Aorta (tissue), 5 donors: Measurements from ENCODE around the gene NUDT19. TPM values are rescaled to one million over a fixed set of nuclear protein-coding genes. Genes with fewer than 3 reads are reported as not detected.
"Not testable (repeated sequence)": the region's sequence is repeated elsewhere in the genome, so short reads cannot be mapped to it uniquely, and the experiment has no call there.

Source experiments
- ATAC-seq: fragments of 200-7000 bp; cut with Tn5 transposase; one replicate; pipeline ENCODE4 v1.9.1; 2022; ENCODE audit warnings: moderate library complexity; ENCODE audit not compliant: low FRiP score
- DNase-seq, 2 donors: peaks; one replicate each; pipeline ENCODE4 v3.0.0-alpha.2; 2020
- H3K27ac ChIP-seq, 2 donors: one replicate each; pipeline ENCODE4 v1.5.1; 2013; ENCODE audit warnings: low read length in 2 of 2, mild to moderate bottlenecking in 2 of 2, moderate library complexity in 2 of 2, control low read depth in 1 of 2, inconsistent platforms in 1 of 2, low read depth in 1 of 2
- H3K27me3 ChIP-seq, 2 donors: one replicate each; pipeline ENCODE4 v1.6.1; 2013; ENCODE audit warnings: control low read depth in 1 of 2, low read length in 1 of 2, mild to moderate bottlenecking in 1 of 2, moderate library complexity in 1 of 2; ENCODE audit not compliant: insufficient read depth in 2 of 2, control insufficient read depth in 1 of 2
- H3K36me3 ChIP-seq, 2 donors: one replicate each; pipeline ENCODE4 v1.6.1; 2013; ENCODE audit warnings: control low read depth in 1 of 2, low read length in 1 of 2, mild to moderate bottlenecking in 1 of 2; ENCODE audit not compliant: insufficient read depth in 2 of 2, control insufficient read depth in 1 of 2
- H3K4me1 ChIP-seq, 2 donors: one replicate each; pipeline ENCODE4 v1.6.1; 2013; ENCODE audit warnings: low read length in 2 of 2, control low read depth in 1 of 2, mild to moderate bottlenecking in 1 of 2, moderate library complexity in 1 of 2; ENCODE audit not compliant: insufficient read depth in 2 of 2, control insufficient read depth in 1 of 2
- H3K4me3 ChIP-seq, 2 donors: one replicate each; pipeline ENCODE4 v1.5.1; 2013; ENCODE audit warnings: low read length in 2 of 2, control low read depth in 1 of 2, mild to moderate bottlenecking in 1 of 2
- H3K9me3 ChIP-seq: one replicate; pipeline ENCODE4 v1.6.1; 2013; ENCODE audit warnings: mild to moderate bottlenecking, low read length; ENCODE audit not compliant: control insufficient read depth
- WGBS, 2 donors: extraction: QIAGEN DNeasy Blood & Tissue Kit; methylation state at CpG; one replicate each; pipeline ENCODE4 v1.1.7; 2013; 5-methylcytosine and 5-hydroxymethylcytosine counted together
- intact Hi-C, 2 donors: fragments of 100-400 bp; cut with DNase I; formaldehyde crosslinking; loops; one replicate each; pipeline versions ENCODE4 v1.14.2 to v1.15.0; 2022
- polyA plus RNA-seq, 2 donors: library from polyadenylated mRNA; stranded (reverse); fragments of 200-250 nt; gene quantifications; one replicate each; pipeline ENCODE4 v1.2.3, GENCODE V29; 2013
- total RNA-seq, 2 donors: library from RNA; stranded (reverse); fragmentation: NEBNext Ultra II Directional; extraction: Animal tissue kit (Norgen Biotek cat#: 25700); gene quantifications; one replicate each; pipeline ENCODE4 v1.2.1, GENCODE V29; 2021
- donor health status: healthy with polysubstance abuse.
- donor health status: Bipolar disorder and iron deficiency.
- donor health status: DM: no; HTN: no; CAD: no.
- donor health status: DM: no; HTN: no; CAD: no.
- donor health status: DM: yes; HTN: yes; CAD: no.

The NUDT19 gene
- total and polyA plus RNA-seq, 4 donors, result 3.5 to 6.6 (median 5.0) TPM

- no peak for ATAC-seq
- WGBS, 2 donors, result 95% methylated on average over 9 of the region's 9 CpGs
- DNase-seq, result no peak
- Histone ChIP-seq H3K4me3 (no peak overlapping the region), H3K27me3 (no peaks in the 10 kb centered on the region), H3K9me3 (no peaks in the 10 kb centered on the region), H3K27ac (no peak overlapping the region), H3K4me1 (no peaks in the 10 kb centered on the region), H3K36me3 (no peaks in the 10 kb centered on the region)
- intact Hi-C loops, result no loop called here
These were observed 51.4 kb downstream of the NUDT19 start for GRCh38 chr19:32743021-32743420.

- Histone ChIP-seq H3K36me3 (no peaks in the 10 kb centered on the region), H3K27ac (no peak overlapping the region), H3K4me3 (no peak overlapping the region), H3K27me3 (no peaks in the 10 kb centered on the region), H3K9me3 (no peaks in the 10 kb centered on the region), H3K4me1 (no peaks in the 10 kb centered on the region)
- intact Hi-C loops, result no loop called here
- DNase-seq (no peak), ATAC-seq (no peak)
- WGBS, 2 donors, result 96 to 97% methylated on average over 4 of the region's 4 CpGs
These were observed 51.8 kb downstream of the NUDT19 start for GRCh38 chr19:32743447-32743846.

- no peaks in the 10 kb centered on the region for H3K9me3 ChIP-seq
- no peak overlapping the region for H3K4me3 ChIP-seq
- no peaks in the 10 kb centered on the region for H3K27me3 ChIP-seq
- WGBS, 2 donors, result 83 to 85% methylated on average over 18 of the region's 18 CpGs
- intact Hi-C loops, result no loop called here
- ATAC-seq (no peak), DNase-seq (no peak)
- H3K4me1 ChIP-seq, result no peaks in the 10 kb centered on the region
- H3K27ac ChIP-seq, result no peak overlapping the region
- H3K36me3 ChIP-seq, result no peaks in the 10 kb centered on the region
These were observed 53.1 kb downstream of the NUDT19 start for GRCh38 chr19:32744555-32745325.

- H3K9me3 ChIP-seq, ATAC-seq, DNase-seq, H3K4me3 ChIP-seq, H3K27me3 ChIP-seq, H3K4me1 ChIP-seq, intact Hi-C loops, H3K27ac ChIP-seq, H3K36me3 ChIP-seq: not testable (repeated sequence)
- WGBS, 2 donors, result 11 to 16% methylated on average over 2 of the region's 2 CpGs
These were observed 54.1 kb downstream of the NUDT19 start for GRCh38 chr19:32745594-32746251.

- H3K9me3 ChIP-seq, H3K27ac ChIP-seq, H3K36me3 ChIP-seq, H3K4me3 ChIP-seq, intact Hi-C loops, H3K4me1 ChIP-seq, H3K27me3 ChIP-seq, ATAC-seq, DNase-seq: not testable (repeated sequence)
- WGBS, 2 donors, result 3 to 7% methylated on average over 2 of the region's 2 CpGs
These were observed 55.1 kb downstream of the NUDT19 start for GRCh38 chr19:32746631-32747196.

GRCh38 chr19:32748497-32748896 is 56.9 kb downstream of the NUDT19 start:
- ATAC-seq, result no peak
- Histone ChIP-seq H3K27me3 (no peaks in the 10 kb centered on the region), H3K4me3 (no peak overlapping the region), H3K36me3 (no peaks in the 10 kb centered on the region), H3K9me3 (no peaks in the 10 kb centered on the region), H3K27ac (no peak overlapping the region), H3K4me1 (no peaks in the 10 kb centered on the region)
- intact Hi-C loops, result no loop called here
- no peak for DNase-seq
- WGBS, 2 donors, result 58 to 64% methylated on average over 5 of the region's 5 CpGs

- no peaks in the 10 kb centered on the region for H3K27me3 ChIP-seq
- no peaks in the 10 kb centered on the region for H3K9me3 ChIP-seq
- no peak overlapping the region for H3K27ac ChIP-seq
- WGBS, 2 donors, result 62 to 76% methylated on average over 3 of the region's 3 CpGs
- H3K36me3 ChIP-seq, result no peaks in the 10 kb centered on the region
- intact Hi-C loops, result no loop called here
- ATAC-seq (no peak), DNase-seq (no peak)
- H3K4me3 ChIP-seq, result no peak overlapping the region
- H3K4me1 ChIP-seq, result no peaks in the 10 kb centered on the region
These were observed 57.3 kb downstream of the NUDT19 start for GRCh38 chr19:32748948-32749347.

GRCh38 chr19:32749361-32749760 is 57.7 kb downstream of the NUDT19 start:
- DNase-seq, result no peak
- no peak overlapping the region for H3K27ac ChIP-seq
- 70 to 72% methylated on average over 6 of the region's 6 CpGs for WGBS, 2 donors
- H3K9me3 ChIP-seq, result no peaks in the 10 kb centered on the region
- H3K4me3 ChIP-seq, result no peak overlapping the region
- intact Hi-C loops, result no loop called here
- H3K27me3 ChIP-seq, result no peaks in the 10 kb centered on the region
- no peak for ATAC-seq
- H3K36me3 ChIP-seq, result no peaks in the 10 kb centered on the region
- no peaks in the 10 kb centered on the region for H3K4me1 ChIP-seq
